Chondrocyte (in vitro differentiated cells): ENCODE data around the gene TCF7L1. TPM values are rescaled to one million over a fixed set of nuclear protein-coding genes. Genes with fewer than 3 reads are reported as not detected.

Experiments used
- DNase-seq: peaks from one replicate; pipeline ENCODE4 v3.0.0; 2021; ENCODE audit warnings: mixed read lengths, low spot score
- H3K27ac Mint-ChIP-seq: one replicate; pipeline ENCODE4 v1.8.0; 2021; ENCODE audit warnings: mild to moderate bottlenecking, moderate library complexity, mixed read lengths; ENCODE audit not compliant: unreplicated experiment
- H3K27me3 Mint-ChIP-seq: 2 replicates; pipeline ENCODE4 v1.8.0; 2021; ENCODE audit warnings: low read depth, mixed read lengths
- H3K36me3 Mint-ChIP-seq: 2 replicates; pipeline ENCODE4 v1.8.0; 2021; ENCODE audit warnings: low read depth, mixed read lengths
- H3K4me1 Mint-ChIP-seq: 2 replicates; pipeline ENCODE4 v1.8.0; 2021; ENCODE audit warnings: low read depth, mild to moderate bottlenecking, mixed read lengths
- H3K4me3 Mint-ChIP-seq: one replicate; pipeline ENCODE4 v1.8.0; 2021; ENCODE audit warnings: mild to moderate bottlenecking, moderate library complexity, mixed read lengths; ENCODE audit not compliant: unreplicated experiment
- H3K9me3 Mint-ChIP-seq: 2 replicates; pipeline ENCODE4 v1.8.0; 2021; ENCODE audit warnings: low read depth, mixed read lengths
- total RNA-seq: library from RNA; stranded (reverse); gene quantifications from 3 replicates; pipeline ENCODE4 v1.2.1, GENCODE V29; 2021
- TF ChIP-seq, protein P1 (sequence below): fragments of 200-600 bp; sonication (generic); IDR thresholded peaks from 2 replicates; pipeline ENCODE4 v1.5.0; 2021; ENCODE audit warnings: antibody characterized with exemption, mild to moderate bottlenecking, moderate library complexity

The TCF7L1 gene
- total RNA-seq, 1 donor from 2014 or later = 35.0 TPM

DNA sequence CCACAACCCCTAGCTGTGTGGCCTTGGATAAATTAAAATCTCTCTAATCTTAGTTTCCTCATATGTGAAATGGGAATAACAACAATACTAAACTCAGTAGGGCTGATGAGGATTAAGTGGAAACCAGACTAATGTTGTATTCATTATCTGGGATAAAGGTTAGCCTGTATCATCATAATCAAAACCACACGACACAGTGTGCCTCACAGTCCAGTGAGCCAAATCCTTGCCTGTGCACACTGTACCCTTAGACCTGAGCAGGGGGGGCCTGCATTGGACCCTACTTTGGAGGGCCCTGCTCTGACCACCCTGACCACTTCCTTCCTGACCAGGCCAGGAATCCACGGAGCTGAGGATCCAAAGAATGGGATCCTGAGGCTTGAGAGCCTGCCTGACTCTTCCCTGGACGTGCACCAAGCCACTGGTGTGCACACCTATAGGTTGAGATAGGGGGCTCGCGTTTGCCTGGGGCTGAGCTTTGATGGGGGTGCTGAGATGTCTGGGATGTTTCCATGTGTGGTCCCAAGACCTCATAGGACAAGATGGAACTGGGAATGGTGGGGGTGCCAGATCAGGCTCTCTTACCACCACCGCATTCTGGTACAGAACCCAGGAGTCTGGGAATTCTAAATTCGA is 124.9 kb downstream of the TCF7L1 start:
- H3K36me3 Mint-ChIP-seq = peaks cover 2% of the 10 kb centered on the region
- H3K9me3 Mint-ChIP-seq = no peaks in the 10 kb centered on the region
- peaks cover 76% of the 10 kb centered on the region for H3K4me1 Mint-ChIP-seq
- no peak overlapping the region for H3K4me3 Mint-ChIP-seq
- peak; percentile 51 for DNase-seq
- H3K27ac Mint-ChIP-seq = peak overlapping the region; percentile 94
- H3K27me3 Mint-ChIP-seq = no peaks in the 10 kb centered on the region
- TF ChIP-seq, protein P1, sequence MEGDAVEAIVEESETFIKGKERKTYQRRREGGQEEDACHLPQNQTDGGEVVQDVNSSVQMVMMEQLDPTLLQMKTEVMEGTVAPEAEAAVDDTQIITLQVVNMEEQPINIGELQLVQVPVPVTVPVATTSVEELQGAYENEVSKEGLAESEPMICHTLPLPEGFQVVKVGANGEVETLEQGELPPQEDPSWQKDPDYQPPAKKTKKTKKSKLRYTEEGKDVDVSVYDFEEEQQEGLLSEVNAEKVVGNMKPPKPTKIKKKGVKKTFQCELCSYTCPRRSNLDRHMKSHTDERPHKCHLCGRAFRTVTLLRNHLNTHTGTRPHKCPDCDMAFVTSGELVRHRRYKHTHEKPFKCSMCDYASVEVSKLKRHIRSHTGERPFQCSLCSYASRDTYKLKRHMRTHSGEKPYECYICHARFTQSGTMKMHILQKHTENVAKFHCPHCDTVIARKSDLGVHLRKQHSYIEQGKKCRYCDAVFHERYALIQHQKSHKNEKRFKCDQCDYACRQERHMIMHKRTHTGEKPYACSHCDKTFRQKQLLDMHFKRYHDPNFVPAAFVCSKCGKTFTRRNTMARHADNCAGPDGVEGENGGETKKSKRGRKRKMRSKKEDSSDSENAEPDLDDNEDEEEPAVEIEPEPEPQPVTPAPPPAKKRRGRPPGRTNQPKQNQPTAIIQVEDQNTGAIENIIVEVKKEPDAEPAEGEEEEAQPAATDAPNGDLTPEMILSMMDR = no peak

DNA sequence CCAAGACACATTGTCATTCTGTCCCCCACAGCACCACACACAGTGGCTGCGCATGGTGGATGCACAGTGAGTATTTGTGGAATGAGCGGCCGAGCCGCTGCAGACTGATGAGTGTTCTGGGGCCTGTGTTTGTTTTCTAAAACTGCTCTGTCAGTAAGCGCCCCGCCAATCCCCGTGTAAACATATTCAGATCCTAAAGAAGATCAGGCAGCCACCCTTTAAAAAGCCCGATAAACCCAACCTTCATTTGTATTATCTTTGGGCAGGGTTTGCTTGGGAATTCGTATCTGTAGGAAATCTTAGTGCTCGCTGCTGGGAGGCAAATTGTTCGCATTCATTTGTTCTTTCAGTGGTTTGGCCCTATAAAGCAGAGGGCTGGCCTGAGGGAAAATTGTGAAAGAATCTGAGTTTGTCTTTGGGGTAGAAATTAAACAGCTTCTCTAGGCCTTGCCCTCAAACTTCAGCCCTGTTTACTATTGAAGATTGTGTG is 126.0 kb downstream of the TCF7L1 start:
- peak overlapping the region; percentile 21 for H3K4me3 Mint-ChIP-seq
- no peaks in the 10 kb centered on the region for H3K27me3 Mint-ChIP-seq
- H3K27ac Mint-ChIP-seq = peak overlapping the region; percentile 94
- TF ChIP-seq, protein P1 = no peak
- peaks cover 2% of the 10 kb centered on the region for H3K36me3 Mint-ChIP-seq
- no peaks in the 10 kb centered on the region for H3K9me3 Mint-ChIP-seq
- DNase-seq = peak; percentile 40
- H3K4me1 Mint-ChIP-seq = peaks cover 87% of the 10 kb centered on the region

DNA sequence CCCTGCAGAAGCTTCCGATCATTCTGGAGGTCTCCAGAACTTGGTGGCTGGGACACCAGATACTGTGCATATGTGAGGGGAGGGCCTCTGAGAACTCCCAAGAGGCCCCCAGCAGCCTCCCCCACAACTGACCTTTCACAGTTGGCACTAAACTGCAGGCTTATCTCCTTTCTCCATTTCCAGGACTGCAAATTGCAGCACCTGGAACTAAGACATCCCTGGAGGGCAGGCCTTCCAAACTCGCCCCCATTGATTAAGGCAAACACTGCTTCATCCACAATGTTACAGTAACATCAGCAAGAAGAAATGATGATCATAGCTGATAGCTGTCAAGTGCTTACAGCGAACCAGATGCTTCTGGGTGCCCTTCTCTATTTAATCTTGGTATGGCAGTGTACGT is 126.7 kb downstream of the TCF7L1 start:
- Mint-ChIP-seq H3K9me3 (no peaks in the 10 kb centered on the region), H3K4me3 (no peak overlapping the region), H3K4me1 (peaks cover 88% of the 10 kb centered on the region), H3K27ac (peak overlapping the region; percentile 94), H3K36me3 (peaks cover 2% of the 10 kb centered on the region), H3K27me3 (no peaks in the 10 kb centered on the region)
- TF ChIP-seq, protein P1 = no peak
- peak; percentile 6 for DNase-seq

DNA sequence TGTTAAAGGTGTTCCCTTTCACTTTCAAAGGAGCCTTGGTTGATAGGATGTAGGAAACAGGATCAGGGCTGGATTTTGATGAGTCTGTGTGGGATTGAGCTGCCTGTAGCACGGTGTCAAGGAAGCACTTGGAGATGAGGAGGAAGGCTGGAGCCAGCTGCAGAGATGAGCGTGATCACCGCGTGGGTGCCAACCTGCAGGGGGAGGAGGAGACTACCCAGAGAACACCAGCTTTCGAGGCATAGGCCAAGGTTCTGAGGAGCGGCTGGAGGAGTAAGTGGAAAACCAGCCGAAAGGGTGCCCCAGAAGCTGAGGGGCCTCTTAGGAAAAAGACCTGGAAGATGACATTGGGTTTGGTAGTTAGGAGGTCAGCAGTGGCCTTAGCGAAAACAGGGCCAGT is 130.4 kb downstream of the TCF7L1 start:
- Mint-ChIP-seq H3K27ac (peak overlapping the region; percentile 75), H3K4me3 (no peak overlapping the region), H3K36me3 (peaks cover 2% of the 10 kb centered on the region), H3K9me3 (no peaks in the 10 kb centered on the region), H3K27me3 (no peaks in the 10 kb centered on the region), H3K4me1 (peaks cover 70% of the 10 kb centered on the region)
- TF ChIP-seq, protein P1 = no peak
- DNase-seq = peak; percentile 61

DNA sequence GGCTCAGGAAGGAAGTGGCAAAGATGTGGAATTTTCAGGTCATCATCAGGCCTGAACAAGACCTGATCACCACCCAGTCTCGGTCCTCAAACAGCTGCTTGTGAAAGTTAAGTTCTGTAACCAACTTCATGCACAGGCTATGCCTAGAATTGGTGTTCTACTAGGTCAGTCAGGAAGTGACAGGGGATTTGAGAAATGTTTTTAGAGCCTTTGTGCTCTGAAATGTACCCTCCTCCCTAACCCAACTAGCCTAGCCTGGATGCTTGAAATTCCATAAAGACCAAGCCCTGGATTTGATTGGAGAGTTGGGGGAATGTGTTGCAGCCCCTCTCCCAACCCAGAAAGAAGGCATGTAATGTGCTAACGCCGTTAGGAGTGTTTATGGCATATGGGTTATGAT is 131.3 kb downstream of the TCF7L1 start:
- no peaks in the 10 kb centered on the region for H3K9me3 Mint-ChIP-seq
- peaks cover 2% of the 10 kb centered on the region for H3K36me3 Mint-ChIP-seq
- H3K4me3 Mint-ChIP-seq = no peak overlapping the region
- DNase-seq = no peak
- TF ChIP-seq, protein P1 = no peak
- peaks cover 62% of the 10 kb centered on the region for H3K4me1 Mint-ChIP-seq
- no peaks in the 10 kb centered on the region for H3K27me3 Mint-ChIP-seq
- H3K27ac Mint-ChIP-seq = peak overlapping the region; percentile 75
